Measurements from ENCODE around the gene IL1RAPL1. TPM values are rescaled to one million over a fixed set of nuclear protein-coding genes. Genes with fewer than 3 reads are reported as not detected.

IL1RAPL1 gene
- total RNA-seq, 5 donors from 2014 or later (not counting 1 experiment from before 2014, with no cell fraction given): not detected

GRCh38 chrX:29652484-29652883 is 1065.2 kb downstream of the IL1RAPL1 start:
- H3K27ac ChIP-seq (ENCODE audit: low read length): no peak overlapping the region
- H3K27me3 Mint-ChIP-seq: no peaks in the 10 kb centered on the region
- DNase-seq (no peak), ATAC-seq (replicated peaks in 1 of 4) (no peak)
- CTCF ChIA-PET: no interaction called here
- WGBS (ENCODE audit: insufficient coverage): no CpG with 5 or more reads among the region's 1 CpG
- H3K4me1 ChIP-seq (ENCODE audit: control insufficient read depth in 1 of 2, extremely low read depth in 1 of 2, insufficient read depth in 2 of 2, low read length in 2 of 2): no peaks in the 10 kb centered on the region
- H3K9me3 Mint-ChIP-seq: peaks cover 0 to 5% (median 0%) of the 10 kb centered on the region in 3 donors
- no peaks in the 10 kb centered on the region for H3K36me3 ChIP-seq (ENCODE audit: control insufficient read depth in 2 of 2, extremely low read depth in 1 of 2, insufficient read depth in 1 of 2, low read length in 1 of 2)
- H3K4me3 ChIP-seq (ENCODE audit: control insufficient read depth in 1 of 2, extremely low read depth in 1 of 2, low read length in 1 of 2): no peak overlapping the region
- no peak overlapping the region for H3K4me3 Mint-ChIP-seq
- H3K9me3 ChIP-seq: no peaks in the 10 kb centered on the region
- POLR2A ChIA-PET: no interaction called here
- H3K36me3 Mint-ChIP-seq: no peaks in the 10 kb centered on the region
- H3K27me3 ChIP-seq (replicated peaks in 1 of 2; ENCODE audit: control insufficient read depth in 2 of 2, extremely low read depth in 1 of 2, insufficient read depth in 2 of 2, low read length in 1 of 2): no peaks in the 10 kb centered on the region
- no peaks in the 10 kb centered on the region for H3K4me1 Mint-ChIP-seq
- no peak overlapping the region for H3K27ac Mint-ChIP-seq

GRCh38 chrX:29653721-29654120 is 1066.5 kb downstream of the IL1RAPL1 start:
- H3K27ac ChIP-seq (ENCODE audit: low read length): no peak overlapping the region
- H3K27me3 ChIP-seq (replicated peaks in 1 of 2; ENCODE audit: control insufficient read depth in 2 of 2, extremely low read depth in 1 of 2, insufficient read depth in 2 of 2, low read length in 1 of 2): no peaks in the 10 kb centered on the region
- Mint-ChIP-seq H3K36me3 (no peaks in the 10 kb centered on the region), H3K9me3 (peaks cover 0 to 5% (median 0%) of the 10 kb centered on the region in 3 donors), H3K4me3 (no peak overlapping the region), H3K27ac (no peak overlapping the region), H3K27me3 (no peaks in the 10 kb centered on the region), H3K4me1 (no peaks in the 10 kb centered on the region)
- no peaks in the 10 kb centered on the region for H3K9me3 ChIP-seq
- H3K36me3 ChIP-seq (ENCODE audit: control insufficient read depth in 2 of 2, extremely low read depth in 1 of 2, insufficient read depth in 1 of 2, low read length in 1 of 2): no peaks in the 10 kb centered on the region
- POLR2A ChIA-PET: no interaction called here
- CTCF ChIA-PET: no interaction called here
- H3K4me3 ChIP-seq (ENCODE audit: control insufficient read depth in 1 of 2, extremely low read depth in 1 of 2, low read length in 1 of 2): no peak overlapping the region
- H3K4me1 ChIP-seq (ENCODE audit: control insufficient read depth in 1 of 2, extremely low read depth in 1 of 2, insufficient read depth in 2 of 2, low read length in 2 of 2): no peaks in the 10 kb centered on the region
- DNase-seq: no peak
- ATAC-seq (replicated peaks in 1 of 4): no peak

DNA sequence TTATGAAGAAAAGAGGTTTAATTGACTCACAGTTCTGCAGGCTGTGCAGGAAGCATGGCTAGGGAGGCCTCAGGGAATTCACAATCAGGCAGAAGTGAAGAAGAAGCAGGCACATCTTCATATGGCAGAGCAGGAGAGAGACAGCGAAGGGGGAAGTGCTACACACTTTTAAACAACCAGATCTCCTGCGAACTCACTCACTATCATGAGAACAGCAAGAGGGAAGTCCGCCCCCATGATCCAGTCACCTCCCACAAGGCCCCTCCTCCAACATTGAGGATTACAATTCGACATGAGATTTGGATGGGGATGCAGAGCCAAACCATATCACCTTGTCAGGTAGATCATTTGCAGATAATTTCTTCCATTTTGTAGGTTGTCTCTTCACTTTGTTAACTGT is 1072.7 kb downstream of the IL1RAPL1 start:
- Histone ChIP-seq H3K9me3 (no peaks in the 10 kb centered on the region), H3K27ac (ENCODE audit: low read length) (no peak overlapping the region), H3K4me1 (ENCODE audit: control insufficient read depth in 1 of 2, extremely low read depth in 1 of 2, insufficient read depth in 2 of 2, low read length in 2 of 2) (no peaks in the 10 kb centered on the region), H3K4me3 (ENCODE audit: control insufficient read depth in 1 of 2, extremely low read depth in 1 of 2, low read length in 1 of 2) (no peak overlapping the region), H3K27me3 (replicated peaks in 1 of 2; ENCODE audit: control insufficient read depth in 2 of 2, extremely low read depth in 1 of 2, insufficient read depth in 2 of 2, low read length in 1 of 2) (no peaks in the 10 kb centered on the region), H3K36me3 (ENCODE audit: control insufficient read depth in 2 of 2, extremely low read depth in 1 of 2, insufficient read depth in 1 of 2, low read length in 1 of 2) (no peaks in the 10 kb centered on the region)
- ChIA-PET CTCF (no interaction called here), POLR2A (no interaction called here)
- H3K9me3 Mint-ChIP-seq: peaks cover 0 to 10% (median 0%) of the 10 kb centered on the region in 3 donors
- no peak for DNase-seq
- H3K27ac Mint-ChIP-seq: no peak overlapping the region
- WGBS (ENCODE audit: insufficient coverage): no CpG with 5 or more reads among the region's 4 CpGs
- no peaks in the 10 kb centered on the region for H3K36me3 Mint-ChIP-seq
- no peaks in the 10 kb centered on the region for H3K4me1 Mint-ChIP-seq
- H3K27me3 Mint-ChIP-seq: no peaks in the 10 kb centered on the region
- ATAC-seq (replicated peaks in 1 of 4): no peak
- no peak overlapping the region for H3K4me3 Mint-ChIP-seq

DNA sequence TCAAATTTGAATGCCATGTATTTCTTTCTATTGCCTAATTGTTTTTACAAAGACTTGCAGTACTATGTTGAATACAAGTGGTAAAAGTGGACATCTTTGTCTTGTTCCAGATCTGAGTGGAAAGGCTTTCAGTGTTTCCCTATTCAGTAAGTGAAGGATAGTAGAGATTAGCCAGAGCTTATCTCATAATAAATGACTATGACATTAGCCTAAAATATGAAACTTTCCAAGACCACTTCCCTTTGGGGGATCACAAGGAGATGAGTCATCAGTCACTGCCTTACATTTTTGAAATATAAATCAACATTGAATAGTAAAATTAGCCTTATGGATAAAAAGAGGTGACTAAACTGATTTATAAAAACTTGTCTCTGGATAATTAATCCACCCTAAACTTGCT is 1074.0 kb downstream of the IL1RAPL1 start:
- H3K9me3 ChIP-seq: no peaks in the 10 kb centered on the region
- no peaks in the 10 kb centered on the region for H3K27me3 Mint-ChIP-seq
- DNase-seq: no peak
- no peaks in the 10 kb centered on the region for H3K36me3 Mint-ChIP-seq
- H3K36me3 ChIP-seq (ENCODE audit: control insufficient read depth in 2 of 2, extremely low read depth in 1 of 2, insufficient read depth in 1 of 2, low read length in 1 of 2): no peaks in the 10 kb centered on the region
- no peaks in the 10 kb centered on the region for H3K27me3 ChIP-seq (replicated peaks in 1 of 2; ENCODE audit: control insufficient read depth in 2 of 2, extremely low read depth in 1 of 2, insufficient read depth in 2 of 2, low read length in 1 of 2)
- H3K27ac Mint-ChIP-seq: no peak overlapping the region
- no peak overlapping the region for H3K27ac ChIP-seq (ENCODE audit: low read length)
- no peak overlapping the region for H3K4me3 Mint-ChIP-seq
- H3K4me1 Mint-ChIP-seq: no peaks in the 10 kb centered on the region
- no peak overlapping the region for H3K4me3 ChIP-seq (ENCODE audit: control insufficient read depth in 1 of 2, extremely low read depth in 1 of 2, low read length in 1 of 2)
- H3K4me1 ChIP-seq (ENCODE audit: control insufficient read depth in 1 of 2, extremely low read depth in 1 of 2, insufficient read depth in 2 of 2, low read length in 2 of 2): no peaks in the 10 kb centered on the region
- ChIA-PET CTCF (no interaction called here), POLR2A (no interaction called here)
- ATAC-seq (replicated peaks in 1 of 4): no peak
- peaks cover 0 to 10% (median 0%) of the 10 kb centered on the region in 3 donors for H3K9me3 Mint-ChIP-seq

DNA sequence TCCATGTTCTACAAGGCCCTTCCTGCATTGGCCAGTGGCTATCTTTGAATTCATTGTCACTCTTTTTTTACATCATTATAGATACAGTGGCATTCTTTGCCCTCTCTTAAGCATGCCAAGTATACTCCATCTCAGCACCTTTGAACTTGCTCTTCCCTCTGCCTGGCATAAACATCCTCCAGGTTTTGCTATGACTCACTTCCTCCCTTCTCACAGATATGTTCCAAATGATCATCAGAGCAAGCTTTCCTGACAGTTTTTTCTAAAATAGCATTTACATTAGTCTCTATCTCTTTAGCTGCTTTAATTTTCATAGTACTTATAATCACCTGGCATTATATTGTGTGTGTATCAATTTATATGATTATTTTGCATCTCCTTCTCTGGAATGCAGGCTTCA is 1074.9 kb downstream of the IL1RAPL1 start:
- no peak for ATAC-seq (replicated peaks in 1 of 4)
- peaks cover 0 to 10% (median 0%) of the 10 kb centered on the region in 3 donors for H3K9me3 Mint-ChIP-seq
- DNase-seq: no peak

DNA sequence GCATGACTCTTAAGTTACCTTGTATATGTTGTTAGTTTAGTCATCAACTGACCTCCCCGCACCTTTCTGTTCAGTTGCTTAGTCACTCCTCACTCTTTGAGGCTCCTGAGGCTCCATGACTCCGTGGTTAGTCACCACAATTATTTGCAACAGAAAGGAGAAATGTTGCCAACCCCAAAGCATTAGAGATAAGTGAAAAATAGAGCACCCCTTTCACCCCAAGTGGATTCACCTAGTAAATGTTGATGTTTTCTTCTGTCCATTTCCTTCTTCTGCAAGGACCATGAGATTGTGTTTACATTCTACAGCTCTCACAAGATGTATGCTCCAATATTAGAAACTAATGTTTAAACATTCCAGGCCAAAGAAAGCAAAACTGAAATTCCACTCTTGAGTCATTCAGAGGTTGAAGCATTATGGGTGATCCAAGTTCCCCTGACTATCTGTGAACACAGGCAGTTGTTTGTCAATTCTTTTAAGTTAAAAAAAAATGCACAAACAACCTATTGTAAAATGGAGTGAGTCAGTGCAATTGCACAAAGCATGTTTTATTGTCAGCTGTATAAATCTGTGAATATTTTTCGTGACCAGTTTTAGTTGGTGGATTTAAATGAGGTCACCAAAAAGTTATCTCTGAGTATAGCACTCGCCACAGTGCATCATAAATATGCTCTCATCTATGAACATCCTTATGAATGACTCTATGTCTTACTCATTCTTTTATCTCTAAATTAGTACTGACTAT is 1075.7 kb downstream of the IL1RAPL1 start:
- Mint-ChIP-seq H3K27me3 (no peaks in the 10 kb centered on the region), H3K4me3 (no peak overlapping the region), H3K9me3 (peaks cover 0 to 10% (median 0%) of the 10 kb centered on the region in 3 donors), H3K4me1 (no peaks in the 10 kb centered on the region), H3K36me3 (no peaks in the 10 kb centered on the region), H3K27ac (no peak overlapping the region)
- no peak for ATAC-seq (replicated peaks in 1 of 4)
- no peaks in the 10 kb centered on the region for H3K27me3 ChIP-seq (replicated peaks in 1 of 2; ENCODE audit: control insufficient read depth in 2 of 2, extremely low read depth in 1 of 2, insufficient read depth in 2 of 2, low read length in 1 of 2)
- no peaks in the 10 kb centered on the region for H3K9me3 ChIP-seq
- no peak overlapping the region for H3K27ac ChIP-seq (ENCODE audit: low read length)
- H3K36me3 ChIP-seq (ENCODE audit: control insufficient read depth in 2 of 2, extremely low read depth in 1 of 2, insufficient read depth in 1 of 2, low read length in 1 of 2): no peaks in the 10 kb centered on the region
- POLR2A ChIA-PET: no interaction called here
- WGBS (ENCODE audit: insufficient coverage): no CpG with 5 or more reads among the region's 4 CpGs
- CTCF ChIA-PET: no interaction called here
- no peaks in the 10 kb centered on the region for H3K4me1 ChIP-seq (ENCODE audit: control insufficient read depth in 1 of 2, extremely low read depth in 1 of 2, insufficient read depth in 2 of 2, low read length in 2 of 2)
- H3K4me3 ChIP-seq (ENCODE audit: control insufficient read depth in 1 of 2, extremely low read depth in 1 of 2, low read length in 1 of 2): no peak overlapping the region
- DNase-seq: no peak

More for the DNA sequence above, 1074.9 kb downstream of the IL1RAPL1 start:
- H3K27ac ChIP-seq (ENCODE audit: low read length): no peak overlapping the region
- no peaks in the 10 kb centered on the region for H3K9me3 ChIP-seq
- ChIA-PET POLR2A (no interaction called here), CTCF (no interaction called here)
- no peaks in the 10 kb centered on the region for H3K36me3 Mint-ChIP-seq
- H3K4me3 ChIP-seq (ENCODE audit: control insufficient read depth in 1 of 2, extremely low read depth in 1 of 2, low read length in 1 of 2): no peak overlapping the region
- no peaks in the 10 kb centered on the region for H3K4me1 Mint-ChIP-seq
- no peak overlapping the region for H3K27ac Mint-ChIP-seq
- no peaks in the 10 kb centered on the region for H3K36me3 ChIP-seq (ENCODE audit: control insufficient read depth in 2 of 2, extremely low read depth in 1 of 2, insufficient read depth in 1 of 2, low read length in 1 of 2)
- H3K27me3 ChIP-seq (replicated peaks in 1 of 2; ENCODE audit: control insufficient read depth in 2 of 2, extremely low read depth in 1 of 2, insufficient read depth in 2 of 2, low read length in 1 of 2): no peaks in the 10 kb centered on the region
- no peak overlapping the region for H3K4me3 Mint-ChIP-seq
- no peaks in the 10 kb centered on the region for H3K27me3 Mint-ChIP-seq
- no peaks in the 10 kb centered on the region for H3K4me1 ChIP-seq (ENCODE audit: control insufficient read depth in 1 of 2, extremely low read depth in 1 of 2, insufficient read depth in 2 of 2, low read length in 2 of 2)

DNA sequence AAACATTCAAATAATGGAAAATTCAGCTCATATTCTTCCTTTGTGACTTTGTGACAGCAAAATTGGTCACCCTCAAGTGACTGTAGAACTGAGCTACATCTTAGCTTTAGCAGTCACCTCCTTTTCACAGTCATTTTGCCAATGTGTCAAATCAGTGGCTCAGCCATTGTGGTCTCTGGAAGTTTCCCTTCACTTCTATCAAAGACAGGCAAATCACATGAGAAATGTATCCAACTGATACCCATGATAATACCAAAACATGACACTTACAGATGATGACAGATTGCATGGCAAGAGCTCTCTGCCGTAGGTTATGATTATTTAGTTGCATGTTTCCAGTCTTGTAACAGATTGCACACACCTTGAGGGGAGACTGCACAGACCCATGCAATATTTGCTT is 1078.3 kb downstream of the IL1RAPL1 start:
- no peak overlapping the region for H3K27ac Mint-ChIP-seq
- H3K4me3 Mint-ChIP-seq: no peak overlapping the region
- H3K36me3 Mint-ChIP-seq: no peaks in the 10 kb centered on the region
- no peaks in the 10 kb centered on the region for H3K4me1 Mint-ChIP-seq
- H3K4me1 ChIP-seq (ENCODE audit: control insufficient read depth in 1 of 2, extremely low read depth in 1 of 2, insufficient read depth in 2 of 2, low read length in 2 of 2): no peaks in the 10 kb centered on the region
- no peak overlapping the region for H3K27ac ChIP-seq (ENCODE audit: low read length)
- no peaks in the 10 kb centered on the region for H3K9me3 ChIP-seq
- H3K4me3 ChIP-seq (ENCODE audit: control insufficient read depth in 1 of 2, extremely low read depth in 1 of 2, low read length in 1 of 2): no peak overlapping the region
- ChIA-PET CTCF (no interaction called here), POLR2A (no interaction called here)
- DNase-seq (no peak), ATAC-seq (replicated peaks in 1 of 4) (no peak)
- H3K36me3 ChIP-seq (ENCODE audit: control insufficient read depth in 2 of 2, extremely low read depth in 1 of 2, insufficient read depth in 1 of 2, low read length in 1 of 2): no peaks in the 10 kb centered on the region
- H3K27me3 Mint-ChIP-seq: no peaks in the 10 kb centered on the region
- H3K27me3 ChIP-seq (replicated peaks in 1 of 2; ENCODE audit: control insufficient read depth in 2 of 2, extremely low read depth in 1 of 2, insufficient read depth in 2 of 2, low read length in 1 of 2): no peaks in the 10 kb centered on the region
- WGBS (ENCODE audit: insufficient coverage): no CpG with 5 or more reads among the region's 1 CpG
- H3K9me3 Mint-ChIP-seq: peaks cover 0 to 10% (median 0%) of the 10 kb centered on the region in 3 donors

All from T-cell (primary cell).